GM18505 (cell line): ENCODE results near the gene QSOX2.

ENCODE experiments used
- ATAC-seq: cut with Tn5 transposase; IDR thresholded peaks from one replicate; pipeline ENCODE4 v1.9.1; 2021; ENCODE audit not compliant: unreplicated experiment
- POLR2A ChIP-seq: IDR thresholded peaks from 4 replicates; pipeline ENCODE4 v1.6.1; 2011; ENCODE audit warnings: borderline replicate concordance; ENCODE audit not compliant: insufficient read depth, insufficient read length; ENCODE audit errors: extremely low read depth

The QSOX2 gene

GRCh38 chr9:136264441-136265405 is 19.1 kb upstream of the QSOX2 start:
- no peak for ATAC-seq
- TF ChIP-seq POLR2A, result no peak

- ATAC-seq, result no peak
- no peak for TF ChIP-seq POLR2A
Observed at GRCh38 chr9:136264031-136264430, 18.4 kb upstream of the QSOX2 start.

GRCh38 chr9:136262671-136263178 is 17.1 kb upstream of the QSOX2 start:
- TF ChIP-seq POLR2A, result no peak
- no peak for ATAC-seq

GRCh38 chr9:136261686-136262430 is 16.2 kb upstream of the QSOX2 start:
- no peak for ATAC-seq
- no peak for TF ChIP-seq POLR2A

GRCh38 chr9:136260936-136261472 is 15.4 kb upstream of the QSOX2 start:
- no peak for ATAC-seq
- TF ChIP-seq POLR2A, result no peak

GRCh38 chr9:136260521-136260920 is 14.9 kb upstream of the QSOX2 start:
- ATAC-seq, result no peak
- TF ChIP-seq POLR2A, result no peak

- no peak for TF ChIP-seq POLR2A
- no peak for ATAC-seq
Observed at GRCh38 chr9:136259836-136260235, 14.2 kb upstream of the QSOX2 start.

- no peak for ATAC-seq
Observed at GRCh38 chr9:136259517-136259813, 13.9 kb upstream of the QSOX2 start.

GRCh38 chr9:136258786-136259516 is 13.3 kb upstream of the QSOX2 start:
- ATAC-seq, result no peak
- no peak for TF ChIP-seq POLR2A

More at GRCh38 chr9:136259517-136259813, 13.9 kb upstream of the QSOX2 start:
- TF ChIP-seq POLR2A, result no peak

GRCh38 chr9:136258299-136258625 is 12.7 kb upstream of the QSOX2 start:
- ATAC-seq, result no peak

GRCh38 chr9:136257381-136258298 is 12.0 kb upstream of the QSOX2 start:
- TF ChIP-seq POLR2A, result no peak
- no peak for ATAC-seq

More at GRCh38 chr9:136258299-136258625, 12.7 kb upstream of the QSOX2 start:
- TF ChIP-seq POLR2A, result no peak
